NCI-H774 (cell line): Measurements from ENCODE around the gene GATD1.

ENCODE experiments used
- DNase-seq: peaks from one replicate; lab custom pipeline; 2025; lab: John Stamatoyannopoulos, UW

Gene GATD1

GRCh38 chr11:778976-779954 lies 2.0 kb upstream of the GATD1 start:
- DNase-seq, result no peak

GRCh38 chr11:776561-777287 lies 563 bp downstream of the GATD1 start:
- no peak for DNase-seq

- DNase-seq, result no peak
Measured at GRCh38 chr11:776263-776560, 1.1 kb downstream of the GATD1 start.

- DNase-seq, result no peak
Measured at GRCh38 chr11:774873-775592, 2.3 kb downstream of the GATD1 start.

- DNase-seq, result no peak
Measured at GRCh38 chr11:773830-774229, 3.5 kb downstream of the GATD1 start.

- no peak for DNase-seq
Measured at GRCh38 chr11:773425-773824, 3.9 kb downstream of the GATD1 start.

- no peak for DNase-seq
Measured at GRCh38 chr11:772429-773390, 4.6 kb downstream of the GATD1 start.

- no peak for DNase-seq
Measured at GRCh38 chr11:771617-772204, 5.6 kb downstream of the GATD1 start.

GRCh38 chr11:770642-771616 lies 6.4 kb downstream of the GATD1 start:
- DNase-seq, result no peak

GRCh38 chr11:769887-770641 lies 7.2 kb downstream of the GATD1 start:
- DNase-seq, result no peak

GRCh38 chr11:767238-767637 lies 10.0 kb downstream of the GATD1 start:
- no peak for DNase-seq

- DNase-seq, result no peak
Measured at GRCh38 chr11:766936-767210, 10.4 kb downstream of the GATD1 start.

GRCh38 chr11:766106-766935 lies 11.0 kb downstream of the GATD1 start:
- no peak for DNase-seq

GRCh38 chr11:765802-766091 lies 11.5 kb downstream of the GATD1 start:
- DNase-seq, result no peak

GRCh38 chr11:765025-765801 lies 12.1 kb downstream of the GATD1 start:
- DNase-seq, result no peak

GRCh38 chr11:764322-765024 lies 12.8 kb downstream of the GATD1 start:
- no peak for DNase-seq
